H1 (cell line): ENCODE results near the gene FGFR2. TPM values are rescaled to one million over a fixed set of nuclear protein-coding genes. Genes with fewer than 3 reads are reported as not detected.

Source experiments
- CTCF ChIA-PET: fragments of 300-600 bp; sonication (Branson Sonifier 250); formaldehyde crosslinking; loops from one replicate; lab custom pipeline; 2021; ENCODE audit not compliant: partially characterized antibody; lab: Charles Lee
- POLR2A ChIA-PET: fragments of 300-600 bp; sonication (Branson Sonifier 250); formaldehyde crosslinking; loops from one replicate; lab custom pipeline; 2021; ENCODE audit warnings: inconsistent platforms; ENCODE audit not compliant: partially characterized antibody; lab: Charles Lee
- DNase-seq, 2 experiments: peaks; one replicate each; pipeline versions ENCODE4 v3.0.0 to v3.0.0-alpha.2; 2010 to 2022; ENCODE audit warnings: low spot score in 2 of 2, low read depth in 1 of 2, mixed read lengths in 1 of 2
- FAIRE-seq: peaks from 2 replicates; lab custom pipeline; 2011; peaks lifted over from hg19 to GRCh38; lab: Jason Lieb, UNC
- H2AFZ ChIP-seq: 2 replicates; pipeline ENCODE4 v1.8.1; 2012; ENCODE audit warnings: low read length, inconsistent platforms
- H2AK5ac ChIP-seq: 2 replicates; pipeline ENCODE4 v1.6.1; 2013; ENCODE audit warnings: low read depth, low read length
- H2BK120ac ChIP-seq: replicated peaks from 2 replicates; pipeline ENCODE3; 2013; ENCODE audit warnings: low read depth, low read length, inconsistent platforms
- H2BK12ac ChIP-seq: 2 replicates; pipeline ENCODE4 v1.6.1; 2013; ENCODE audit warnings: low read depth, low read length
- H2BK15ac ChIP-seq: 2 replicates; pipeline ENCODE4 v1.6.1; 2013; ENCODE audit warnings: low read length
- H2BK20ac ChIP-seq: 2 replicates; pipeline ENCODE4 v1.6.1; 2013; ENCODE audit warnings: low read length
- H2BK5ac ChIP-seq: 2 replicates; pipeline ENCODE4 v1.6.1; 2013; ENCODE audit warnings: low read depth, low read length
- H3K14ac ChIP-seq: 2 replicates; pipeline ENCODE4 v1.6.1; 2013; ENCODE audit warnings: inconsistent platforms; ENCODE audit not compliant: insufficient read length
- H3K18ac ChIP-seq: 2 replicates; pipeline ENCODE4 v1.6.1; 2013; ENCODE audit warnings: low read length; ENCODE audit errors: extremely low read depth
- H3K23ac ChIP-seq: 2 replicates; pipeline ENCODE4 v1.6.1; 2013; ENCODE audit warnings: inconsistent platforms; ENCODE audit not compliant: insufficient read length
- H3K23me2 ChIP-seq: 2 replicates; pipeline ENCODE4 v1.6.1; 2013; ENCODE audit warnings: low read depth, low read length
- H3K27ac ChIP-seq: 2 replicates; pipeline ENCODE4 v1.6.1; 2011; ENCODE audit warnings: low read depth, low read length, inconsistent platforms
- H3K27me3 ChIP-seq, 4 experiments: replicated peaks in 1 of 4; 1 replicate in 1 of 4; 2 replicates in 3 of 4; pipeline versions ENCODE4 v1.6.1 to v1.8.1; 2011 to 2013; ENCODE audit warnings: low read length in 3 of 4, mild to moderate bottlenecking in 3 of 4, inconsistent platforms in 2 of 4, mixed read lengths in 2 of 4, moderate library complexity in 1 of 4; ENCODE audit not compliant: control insufficient read depth in 3 of 4, insufficient read depth in 3 of 4; ENCODE audit errors: extremely low read depth in 1 of 4
- H3K36me3 ChIP-seq, 4 experiments: 2 replicates each; pipeline versions ENCODE4 v1.6.1 to v1.8.1; 2011 to 2013; ENCODE audit warnings: mild to moderate bottlenecking in 4 of 4, low read length in 3 of 4, moderate library complexity in 2 of 4, control low read depth in 1 of 4, inconsistent platforms in 1 of 4; ENCODE audit not compliant: insufficient read depth in 4 of 4, control insufficient read depth in 2 of 4
- H3K4ac ChIP-seq: replicated peaks from 2 replicates; pipeline ENCODE3; 2013; ENCODE audit warnings: low read length, low read depth, mixed read lengths, inconsistent platforms; ENCODE audit not compliant: insufficient read length
- H3K4me1 ChIP-seq, 4 experiments: replicated peaks in 1 of 4; 1 replicate in 1 of 4; 2 replicates in 3 of 4; pipeline versions ENCODE4 v1.6.1 to v1.8.1; 2011 to 2013; ENCODE audit warnings: low read length in 3 of 4, inconsistent platforms in 2 of 4, mixed read lengths in 1 of 4; ENCODE audit not compliant: insufficient read depth in 4 of 4, control insufficient read depth in 3 of 4
- H3K4me2 ChIP-seq, 2 experiments: 2 replicates each; pipeline versions ENCODE4 v1.6.1 to v1.8.1; 2011 to 2013; ENCODE audit warnings: low read depth in 2 of 2, low read length in 2 of 2, control low read depth in 1 of 2, inconsistent platforms in 1 of 2, mild to moderate bottlenecking in 1 of 2; ENCODE audit not compliant: insufficient read depth in 1 of 2
- H3K4me3 ChIP-seq, 4 experiments: fragments of 200-600, 300-600 bp in 1 of 4; sonication (generic), shearing (Covaris generic), sonication (Bioruptor Twin) in 1 of 4; 2 replicates each; pipeline versions ENCODE4 v1.5.1 to v1.8.1; 2011 to 2016; ENCODE audit warnings: low read length in 4 of 4, low read depth in 3 of 4, control low read depth in 2 of 4, inconsistent platforms in 2 of 4, mild to moderate bottlenecking in 2 of 4, mixed read lengths in 1 of 4, moderate library complexity in 1 of 4; ENCODE audit not compliant: insufficient read depth in 2 of 4; ENCODE audit errors: extremely low read depth in 1 of 4
- H3K56ac ChIP-seq: replicated peaks from 2 replicates; pipeline ENCODE3; 2013; ENCODE audit warnings: low read depth, mild to moderate bottlenecking, mixed read lengths, low read length, inconsistent platforms; ENCODE audit not compliant: insufficient read length
- H3K79me1 ChIP-seq: 2 replicates; pipeline ENCODE4 v1.6.1; 2013; ENCODE audit warnings: low read depth, low read length, control low read depth
- H3K79me2 ChIP-seq, 2 experiments: 2 replicates each; pipeline versions ENCODE4 v1.6.1 to v1.8.1; 2012 to 2013; ENCODE audit warnings: low read length in 2 of 2, mild to moderate bottlenecking in 2 of 2, inconsistent platforms in 1 of 2; ENCODE audit not compliant: insufficient read depth in 2 of 2, control insufficient read depth in 1 of 2
- H3K9ac ChIP-seq, 4 experiments: replicated peaks in 1 of 4; 1 replicate in 1 of 4; 2 replicates in 3 of 4; pipeline versions ENCODE4 v1.6.1 to v1.8.1; 2011 to 2013; ENCODE audit warnings: low read depth in 3 of 4, low read length in 3 of 4, control low read depth in 2 of 4, mild to moderate bottlenecking in 2 of 4, moderate library complexity in 2 of 4, inconsistent platforms in 1 of 4; ENCODE audit errors: extremely low read depth in 1 of 4
- H3K9me3 ChIP-seq, 2 experiments: 2 replicates each; pipeline versions ENCODE4 v1.6.1 to v1.8.1; 2012 to 2013; ENCODE audit warnings: mild to moderate bottlenecking in 2 of 2, moderate library complexity in 2 of 2, control low read depth in 1 of 2, inconsistent platforms in 1 of 2, low read depth in 1 of 2, low read length in 1 of 2, mixed read lengths in 1 of 2; ENCODE audit not compliant: insufficient read depth in 2 of 2
- H4K20me1 ChIP-seq, 2 experiments: replicated peaks in 1 of 2; 2 replicates each; pipeline versions ENCODE3 to v1.8.1; 2011 to 2013; ENCODE audit warnings: inconsistent platforms in 2 of 2, low read length in 2 of 2, mild to moderate bottlenecking in 1 of 2; ENCODE audit not compliant: insufficient read depth in 2 of 2, control insufficient read depth in 1 of 2
- H4K5ac ChIP-seq: 2 replicates; pipeline ENCODE4 v1.6.1; 2013; ENCODE audit warnings: low read length, low read depth, mixed read lengths, inconsistent platforms; ENCODE audit not compliant: insufficient read length
- H4K8ac ChIP-seq: 2 replicates; pipeline ENCODE4 v1.8.0; 2013; ENCODE audit warnings: mild to moderate bottlenecking, moderate library complexity, low read length, inconsistent platforms; ENCODE audit not compliant: insufficient read depth; ENCODE audit errors: extremely low read depth
- H4K91ac ChIP-seq: replicated peaks from 2 replicates; pipeline ENCODE3; 2013; ENCODE audit warnings: low read length, mixed read lengths, inconsistent platforms; ENCODE audit not compliant: insufficient read length
- BCL11A ChIP-seq, 2 experiments: IDR thresholded peaks; one replicate each; pipeline ENCODE4 v1.6.1; 2011; ENCODE audit warnings: low read depth in 2 of 2, low read length in 2 of 2, mild to moderate bottlenecking in 2 of 2
- E2F6 ChIP-seq: IDR thresholded peaks from 2 replicates; pipeline ENCODE4 v1.6.1; 2012; ENCODE audit warnings: inconsistent platforms
- TAF7 ChIP-seq: optimal IDR thresholded peaks from 2 replicates; pipeline ENCODE3; 2011; ENCODE audit warnings: low read depth, mild to moderate bottlenecking, inconsistent platforms, low read length, moderate library complexity, borderline replicate concordance
- WGBS, 2 experiments: shearing (Covaris generic) in 1 of 2; methylation state at CpG; one replicate each; pipeline versions ENCODE4 v1.1.6 to v1.1.7; 2013 to 2015; ENCODE audit warnings: low lambda C conversion rate in 2 of 2, mixed read lengths in 2 of 2, inconsistent platforms in 1 of 2, low coverage in 1 of 2, missing lambda C conversion rate in 1 of 2; ENCODE audit not compliant: insufficient replicate concordance in 2 of 2, insufficient coverage in 1 of 2, insufficient read length in 1 of 2; ENCODE audit errors: extremely low coverage in 1 of 2, missing lambda C conversion rate in 1 of 2; 5-methylcytosine and 5-hydroxymethylcytosine counted together
- polyA plus RNA-seq, 7 experiments: library from polyadenylated mRNA; depleted of rRNA in 3 of 7; stranded (reverse) in 5 of 7; unstranded in 2 of 7; fragments of >200 nt in 5 of 7; fragments of 200-250 nt in 2 of 7; gene quantifications; 1 replicate in 5 of 7; 2 replicates in 1 of 7; 4 replicates in 1 of 7; pipeline versions ENCODE4 v1.2.1 to v1.2.3, GENCODE V29; 2011 to 2013; ENCODE audit warnings: missing spikeins in 2 of 7, mixed read lengths in 2 of 7
- total RNA-seq: library from RNA; stranded (reverse); fragmentation: NEBNext Ultra II Directional; extraction: Animal tissue kit (Norgen Biotek cat#: 25700); gene quantifications from 2 replicates; pipeline ENCODE4 v1.2.1, GENCODE V29; 2021

FGFR2 gene
- total and polyA plus RNA-seq, 2 of the 8 experiments (the other 6 are each of a cell fraction or from before 2014, with no cell fraction given), result 50.2 to 81.2 TPM

GRCh38 chr10:121558238-121558637 is 40.0 kb downstream of the FGFR2 start:
- H2BK5ac ChIP-seq, result no peak overlapping the region
- no peak overlapping the region for H2AFZ ChIP-seq
- no peak overlapping the region for H2BK12ac ChIP-seq
- H4K91ac ChIP-seq, result no peak overlapping the region
- no peaks in the 10 kb centered on the region for H3K9me3 ChIP-seq
- no peak overlapping the region for H3K4me2 ChIP-seq
- H3K9ac ChIP-seq, result no peak overlapping the region
- H3K79me2 ChIP-seq, result peaks cover 24 to 92% of the 10 kb centered on the region in 2 experiments
- ChIA-PET CTCF (no interaction called here), POLR2A (no interaction called here)
- H3K18ac ChIP-seq, result no peak overlapping the region
- H3K4me1 ChIP-seq, result peaks cover 0 to 24% (median 14%) of the 10 kb centered on the region in 4 experiments
- TF ChIP-seq E2F6 (no peak), BCL11A (IDR thresholded peaks at IDR 0.05; ENCODE audit: low read depth in 2 of 2, low read length in 2 of 2) (no peak), TAF7 (no peak)
- H4K5ac ChIP-seq, result no peak overlapping the region
- no peak overlapping the region for H3K27ac ChIP-seq
- no peak overlapping the region for H2BK120ac ChIP-seq
- H4K20me1 ChIP-seq, result peaks cover 22 to 32% of the 10 kb centered on the region in 2 experiments
- 90% methylated on average over 3 of the region's 3 CpGs; no CpG with 5 or more reads in 1 of the 2 experiments for WGBS, 2 experiments
- H4K8ac ChIP-seq, result no peak overlapping the region
- DNase-seq (no peak), FAIRE-seq (no peak)
- no peak overlapping the region for H3K56ac ChIP-seq
- H3K79me1 ChIP-seq, result peaks cover 24% of the 10 kb centered on the region
- no peak overlapping the region for H3K4ac ChIP-seq
- no peak overlapping the region for H3K14ac ChIP-seq
- peaks cover 2% of the 10 kb centered on the region; the same call in 1 of the 2 replicates for H3K23me2 ChIP-seq
- H2BK15ac ChIP-seq, result no peak overlapping the region
- H2BK20ac ChIP-seq, result no peak overlapping the region
- peaks cover 0 to 22% (median under 1%) of the 10 kb centered on the region in 4 experiments; a peak in 3 of 8 replicates for H3K36me3 ChIP-seq
- no peak overlapping the region for H3K4me3 ChIP-seq
- no peak overlapping the region for H2AK5ac ChIP-seq
- H3K27me3 ChIP-seq, result no peaks in the 10 kb centered on the region
- no peak overlapping the region for H3K23ac ChIP-seq
